HG03060 (cell line): ENCODE measurements around the gene NR2F1.
"Not testable (repeated sequence)": the region's sequence is repeated elsewhere in the genome, so short reads cannot be mapped to it uniquely, and the experiment has no call there.

Source experiments
- ATAC-seq: cut with Tn5 transposase; IDR thresholded peaks from one replicate; pipeline ENCODE4 v1.9.1; 2021; ENCODE audit warnings: low read depth, moderate number of reproducible peaks; ENCODE audit not compliant: unreplicated experiment

NR2F1 gene

DNA sequence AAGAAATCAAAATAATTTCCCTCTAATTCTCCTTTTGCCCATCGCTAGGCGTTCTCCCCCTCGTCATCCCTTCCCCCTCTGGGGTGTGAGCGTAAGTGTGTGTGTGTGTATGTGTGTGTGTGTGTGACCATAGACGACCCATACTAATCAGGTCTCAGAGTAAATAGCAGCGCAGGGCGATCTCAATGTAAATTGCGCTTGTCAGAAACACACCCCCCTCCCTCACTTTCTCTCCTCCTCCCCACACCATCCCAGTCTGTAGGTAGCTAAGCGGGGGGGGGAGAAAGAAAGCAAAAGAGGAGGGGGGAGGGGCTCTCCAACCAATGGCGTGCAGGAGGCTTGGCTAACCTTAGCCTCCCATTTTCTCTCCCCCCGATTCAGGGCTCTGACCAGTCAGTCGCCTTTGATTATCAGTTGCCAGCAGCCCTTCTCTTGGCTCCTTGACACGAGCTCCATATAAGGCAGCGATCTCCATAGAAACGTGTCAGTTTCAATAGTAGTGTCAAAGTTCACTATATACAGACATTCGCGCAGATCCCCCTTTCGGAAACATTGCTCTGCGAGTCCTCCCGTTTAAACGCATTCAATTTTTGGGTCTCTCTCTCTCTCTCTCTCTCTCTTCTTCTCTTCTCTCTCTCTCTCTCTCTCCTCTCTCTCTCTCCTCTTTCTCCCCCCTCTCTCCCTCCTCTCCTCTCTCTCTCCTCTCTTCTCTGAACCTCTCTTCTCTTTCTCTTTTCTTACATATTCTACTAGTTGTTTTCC lies at the start of gene NR2F1:
TSS of gene NR2F1 (plus strand) at position 546 of the 762 bp plus-strand sequence. CDS start 1,802 bp downstream, outside the sequence.
- ATAC-seq = no peak

DNA sequence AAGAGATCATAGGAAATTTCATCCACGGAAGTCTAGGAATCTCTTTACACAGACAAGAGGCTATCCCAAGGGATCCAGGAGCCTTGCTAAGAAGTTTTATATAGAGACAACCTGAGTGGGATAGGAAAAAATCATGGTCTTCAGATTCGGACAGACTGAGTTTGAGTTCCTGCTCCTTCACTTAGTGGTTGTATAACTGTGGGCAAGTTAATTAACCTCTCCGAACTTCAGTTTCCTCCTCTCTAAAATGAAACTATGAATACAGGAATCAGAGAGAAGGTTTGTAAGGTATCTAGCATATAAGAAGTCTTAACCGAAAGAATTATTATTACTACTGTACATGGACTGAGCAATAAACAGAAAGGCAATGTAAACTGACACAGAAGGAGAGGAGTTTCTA lies 37.1 kb upstream of the NR2F1 start:
- ATAC-seq = no peak

DNA sequence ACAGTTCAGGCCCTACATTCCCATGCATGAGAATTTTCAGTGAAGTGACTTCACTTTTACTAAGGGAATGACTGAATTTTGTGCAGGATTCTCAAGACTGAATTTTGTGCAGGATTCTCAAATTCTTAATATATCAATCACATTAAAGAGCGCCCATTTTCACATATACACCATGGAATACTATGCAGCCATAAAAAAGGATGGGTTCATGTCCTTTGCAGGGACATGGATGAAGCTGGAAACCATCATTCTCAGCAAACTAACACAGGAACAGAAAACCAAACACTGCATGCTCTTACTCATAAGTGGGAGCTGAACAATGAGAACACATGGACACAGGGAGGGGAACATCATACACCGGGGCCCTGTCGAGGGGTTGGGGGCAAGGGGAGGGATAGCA lies 33.4 kb upstream of the NR2F1 start:
- ATAC-seq = not testable (repeated sequence)

DNA sequence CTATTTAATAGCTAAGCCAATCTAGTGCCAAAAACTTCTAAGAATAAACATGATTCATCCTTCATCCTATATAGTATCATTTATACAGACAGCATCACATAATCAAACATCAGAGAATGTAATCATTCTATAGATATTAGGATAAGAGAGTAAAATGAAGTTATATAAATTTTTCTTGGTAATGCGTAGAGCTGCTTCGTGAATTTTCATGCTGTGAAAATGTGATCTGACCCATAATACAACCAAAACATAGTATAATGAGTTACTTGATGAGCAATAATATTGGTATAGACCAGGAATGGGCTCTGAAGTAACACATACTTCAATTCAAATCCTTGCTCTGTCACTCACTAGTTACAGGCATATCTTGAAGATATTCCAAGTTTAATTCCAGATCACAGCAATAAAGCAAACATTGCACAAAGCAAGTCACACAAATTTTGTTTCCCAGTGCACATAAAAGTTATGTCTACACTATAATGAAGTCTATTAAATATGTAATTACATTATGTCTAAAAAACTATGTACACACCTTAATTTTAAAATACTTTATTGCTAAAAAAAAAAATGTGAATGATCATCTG lies 25.9 kb upstream of the NR2F1 start:
- no peak for ATAC-seq

DNA sequence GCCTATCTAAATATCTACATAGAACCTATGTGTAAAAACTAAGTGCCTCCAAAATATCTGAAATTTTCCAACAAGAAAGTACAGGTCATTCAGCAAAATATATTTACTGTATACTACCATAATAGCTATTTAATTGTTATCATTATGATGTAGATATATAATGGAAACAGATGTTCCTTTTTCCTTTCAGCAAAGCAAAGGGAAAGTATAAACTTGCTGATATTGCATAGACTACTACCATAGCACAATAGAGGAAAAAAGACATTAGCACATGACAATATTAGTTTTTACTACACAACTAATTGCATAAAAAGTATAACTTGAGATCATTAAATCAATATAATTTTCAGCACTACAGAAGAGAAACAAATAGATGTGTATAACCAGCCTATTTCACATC lies 16.9 kb upstream of the NR2F1 start:
- no peak for ATAC-seq

DNA sequence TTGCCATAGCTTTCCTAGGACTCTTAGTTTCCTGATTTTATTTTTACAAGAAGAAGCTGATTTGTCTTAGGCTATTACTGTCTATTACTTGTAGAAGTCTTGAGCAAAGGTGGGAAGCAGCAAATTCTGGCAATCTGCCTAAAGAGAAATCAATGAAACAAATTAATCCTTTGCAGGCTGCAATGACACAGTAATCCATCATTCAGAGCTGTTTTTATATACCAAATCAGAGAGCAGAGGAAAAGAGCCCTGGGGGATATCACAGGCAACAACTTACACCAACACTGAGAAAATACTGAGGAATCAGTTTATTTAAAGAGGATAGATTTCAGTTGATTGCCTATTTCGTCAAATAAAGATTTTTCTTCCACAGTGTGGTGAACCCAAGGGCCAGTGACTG lies 15.6 kb upstream of the NR2F1 start:
- ATAC-seq = no peak

DNA sequence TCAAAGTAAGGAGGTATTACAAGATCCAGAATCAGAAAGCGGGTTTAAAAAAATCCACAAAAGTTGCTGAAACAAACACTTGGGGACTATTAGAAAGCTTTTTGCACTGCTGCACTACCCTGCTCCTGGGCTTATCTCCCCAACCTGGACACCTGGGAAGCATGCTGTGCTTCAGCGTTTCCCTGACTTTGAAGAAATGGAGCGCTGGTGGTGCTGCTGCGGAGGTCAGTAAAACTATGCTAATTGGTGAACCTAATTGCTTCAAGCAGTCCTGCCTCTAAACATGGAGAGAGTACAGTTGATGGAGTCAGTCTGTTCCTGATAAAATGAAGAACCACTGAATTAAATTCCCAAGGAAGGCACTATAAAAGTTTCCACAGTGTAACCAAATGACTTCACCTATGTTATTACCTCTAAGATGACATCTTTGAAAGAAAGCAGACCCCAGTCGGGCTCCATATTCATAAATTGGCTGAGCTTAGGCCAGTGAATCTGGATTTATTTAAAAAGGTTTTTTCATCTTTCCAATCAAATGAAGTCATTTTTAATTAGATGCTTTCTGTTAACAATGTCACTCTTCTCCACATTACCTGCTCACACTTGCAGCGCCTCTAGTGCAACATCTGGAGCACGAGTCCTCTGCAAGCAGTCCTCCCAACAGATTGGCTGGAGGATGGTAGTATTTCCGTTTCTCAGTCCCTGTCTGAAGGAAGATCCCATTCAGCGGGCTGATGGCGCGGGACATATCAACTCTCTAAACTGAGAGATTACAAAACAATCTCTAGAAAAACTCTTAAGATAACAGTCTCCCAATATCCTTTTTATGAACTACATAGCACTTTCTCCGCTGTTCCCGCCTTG lies 13.5 kb upstream of the NR2F1 start:
- no peak for ATAC-seq

DNA sequence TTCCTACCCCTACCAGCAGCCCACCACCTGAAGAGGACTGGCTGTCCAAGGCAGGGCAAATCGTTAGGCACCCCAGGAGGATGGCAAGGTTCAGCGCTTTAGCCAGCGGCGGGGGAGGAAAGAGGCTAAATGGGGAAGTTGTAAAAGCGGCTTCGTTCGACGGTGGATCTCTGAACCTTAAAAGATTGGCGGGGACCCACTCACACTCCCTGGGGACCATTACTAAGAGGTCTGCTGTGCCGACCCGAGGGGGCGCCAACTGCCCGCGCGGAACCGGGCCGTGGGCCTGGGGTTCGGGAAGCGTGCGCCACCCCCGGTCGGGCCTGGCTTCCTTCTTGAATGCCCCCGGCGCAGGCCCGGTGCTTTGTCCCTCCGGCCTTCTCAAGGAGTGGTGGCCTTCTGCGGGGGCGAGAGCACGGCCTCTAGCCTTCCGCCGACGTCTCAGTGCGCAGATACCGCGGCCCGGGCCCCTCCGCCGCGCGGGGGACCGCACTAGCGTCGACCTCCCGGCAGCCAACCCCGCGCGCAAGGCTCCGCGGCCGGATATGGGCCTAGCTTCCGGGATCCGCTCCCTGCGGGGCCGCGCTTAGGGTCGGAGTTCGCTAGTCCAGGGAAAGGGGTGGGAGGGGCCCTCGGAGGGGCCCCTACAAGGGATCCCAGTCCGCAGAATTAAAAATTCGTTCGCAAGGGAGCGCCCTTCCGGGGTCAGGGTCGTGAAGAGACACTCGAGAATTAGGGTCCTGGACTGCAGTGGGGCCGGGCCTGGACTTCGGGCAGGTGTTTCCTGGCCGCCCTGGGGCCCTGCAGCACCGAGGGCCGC lies 12.5 kb upstream of the NR2F1 start:
- no peak for ATAC-seq

DNA sequence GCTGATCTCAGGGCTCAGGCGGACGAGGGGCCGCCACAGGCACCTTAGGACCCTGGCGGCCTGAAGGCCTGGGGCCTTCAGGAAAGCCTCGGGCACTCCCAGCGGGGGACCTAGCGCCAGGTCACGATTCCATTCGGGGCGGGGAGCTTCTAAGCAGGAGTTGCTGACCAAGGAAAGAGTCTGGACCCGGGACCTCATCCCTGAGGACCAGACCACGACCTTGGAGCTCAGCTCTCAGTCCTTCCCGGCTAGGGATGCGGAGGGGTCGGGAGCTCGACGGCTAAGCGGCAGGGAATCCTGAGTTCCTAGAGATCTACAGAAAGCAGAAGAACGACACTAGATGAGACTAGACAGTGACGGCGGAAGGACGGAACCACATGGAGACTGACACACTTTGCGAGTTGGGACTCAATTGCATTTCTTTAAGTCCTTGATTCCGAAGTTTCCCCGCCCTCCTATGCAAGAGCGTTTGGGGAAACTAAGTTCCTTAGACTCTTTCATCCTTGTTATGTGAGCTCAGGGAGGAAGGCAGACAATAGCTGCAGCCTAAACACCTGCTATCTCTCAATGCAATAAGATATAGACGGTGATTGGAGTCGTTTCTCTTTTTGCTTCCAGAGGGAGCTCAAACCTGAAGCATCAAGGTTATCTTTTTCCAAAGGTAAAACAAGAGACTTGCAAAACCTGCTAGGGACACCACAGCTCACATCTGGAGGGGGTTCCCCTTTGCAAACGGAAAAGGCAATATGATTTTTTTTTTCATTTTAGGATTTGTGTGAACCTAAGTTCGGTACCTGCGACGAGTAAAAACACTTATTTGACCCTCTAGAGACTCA lies 11.7 kb upstream of the NR2F1 start:
- ATAC-seq = no peak

DNA sequence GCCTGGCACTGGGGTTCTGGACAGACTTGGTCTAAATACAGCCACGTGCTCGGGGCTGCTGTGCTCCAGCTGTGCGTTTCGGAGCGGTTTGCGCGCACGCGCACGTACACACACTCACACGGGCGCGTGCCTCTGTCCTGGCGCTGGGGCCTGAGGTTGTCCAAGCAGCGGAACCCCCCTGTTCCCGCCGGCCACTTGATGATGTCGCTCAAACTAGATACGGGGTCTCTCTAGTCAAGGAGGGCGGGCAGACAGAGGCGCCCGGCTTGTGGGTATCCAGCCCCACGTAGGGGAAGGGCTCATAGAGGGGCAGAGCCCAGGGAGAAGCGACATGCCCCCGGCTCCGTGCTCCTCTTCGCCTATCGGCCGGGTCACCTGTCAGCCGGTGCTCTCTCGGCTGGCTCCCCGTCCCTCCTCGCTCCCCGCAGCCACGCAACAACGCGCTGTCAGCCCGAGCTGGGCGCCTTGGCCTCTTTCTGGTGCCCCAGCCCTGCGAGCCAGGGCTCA lies 10.9 kb upstream of the NR2F1 start:
- no peak for ATAC-seq

DNA sequence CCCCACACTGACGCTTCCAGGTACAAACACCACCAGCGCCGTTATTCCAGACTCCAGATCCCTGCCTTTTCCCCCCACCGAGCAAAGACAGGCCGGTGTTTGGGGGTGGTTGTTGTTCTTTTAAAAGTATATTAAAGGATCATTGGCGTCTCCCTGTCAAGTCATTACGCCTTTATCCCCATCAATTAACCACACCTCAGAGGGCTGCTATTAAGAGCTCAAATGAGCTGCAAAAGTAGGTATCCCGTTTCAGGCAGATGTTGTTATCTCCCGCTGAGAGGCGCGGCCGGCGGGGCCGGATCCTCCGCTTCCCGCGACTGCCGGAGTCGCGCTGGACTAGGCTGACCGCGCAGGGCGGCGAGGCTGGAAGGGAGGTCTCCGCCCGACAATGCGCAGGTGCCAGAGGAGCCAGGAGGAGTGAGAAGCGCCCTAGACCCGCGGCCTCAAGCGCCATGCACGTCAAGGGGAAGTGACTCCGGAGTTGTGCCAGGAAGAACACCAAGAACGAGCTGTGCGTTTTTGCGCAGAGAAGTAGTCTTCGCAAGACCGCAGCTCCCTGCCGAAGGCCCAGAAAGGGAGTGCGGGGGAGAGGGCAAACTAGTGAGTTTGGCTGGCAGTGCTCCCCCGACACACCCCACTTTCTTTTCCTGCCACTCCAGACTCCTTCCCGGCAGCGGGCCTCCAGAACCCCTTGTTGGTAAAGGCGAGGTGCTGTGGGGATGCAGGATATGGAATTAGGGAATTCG lies 10.2 kb upstream of the NR2F1 start:
- no peak for ATAC-seq

DNA sequence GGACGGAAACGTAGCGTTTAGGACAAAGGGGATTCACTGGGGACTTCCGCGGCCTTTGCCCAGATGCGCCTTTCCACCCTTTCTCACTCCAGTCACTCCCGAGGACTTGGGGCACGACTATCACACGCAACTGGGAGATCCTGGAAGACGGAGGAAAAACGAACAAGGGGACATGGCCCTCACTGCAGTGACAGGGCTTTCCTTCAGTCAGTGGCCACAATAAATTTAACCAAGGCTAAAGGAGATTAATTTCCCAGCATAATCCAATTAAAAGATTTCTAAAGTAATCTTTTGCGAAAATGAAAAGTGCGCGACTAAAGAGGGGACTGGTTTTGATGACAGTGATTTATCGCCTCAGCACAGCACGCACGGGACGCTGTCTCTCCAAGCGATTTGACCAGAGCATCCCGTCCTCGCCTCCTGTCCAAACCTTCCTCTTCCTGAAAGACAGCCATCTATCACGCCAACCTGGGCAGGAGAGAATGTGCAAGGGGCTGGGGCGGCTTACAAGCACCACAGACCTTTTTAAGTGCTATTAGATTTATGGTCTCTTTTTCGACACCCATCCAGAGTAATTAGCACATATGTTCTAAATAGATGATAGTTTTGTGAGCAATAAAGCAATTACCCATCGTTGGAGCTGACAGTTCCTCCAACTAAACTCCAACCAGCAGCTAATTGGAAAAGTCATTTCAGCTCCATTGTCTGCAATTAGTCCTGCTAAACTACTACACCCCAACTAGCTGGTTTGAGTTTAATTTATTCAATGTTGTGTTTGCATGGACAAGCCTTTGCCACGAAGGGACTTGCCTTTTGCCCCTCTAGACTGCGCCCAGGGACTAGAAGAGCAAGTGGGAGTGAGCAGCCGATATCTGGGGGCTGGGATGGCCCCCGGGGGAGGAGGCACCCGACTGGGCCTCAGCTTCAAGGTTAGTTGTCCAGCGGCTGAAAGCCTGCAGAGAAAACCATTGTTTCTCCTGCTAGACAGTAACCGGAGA lies 9.4 kb upstream of the NR2F1 start:
- no peak for ATAC-seq

DNA sequence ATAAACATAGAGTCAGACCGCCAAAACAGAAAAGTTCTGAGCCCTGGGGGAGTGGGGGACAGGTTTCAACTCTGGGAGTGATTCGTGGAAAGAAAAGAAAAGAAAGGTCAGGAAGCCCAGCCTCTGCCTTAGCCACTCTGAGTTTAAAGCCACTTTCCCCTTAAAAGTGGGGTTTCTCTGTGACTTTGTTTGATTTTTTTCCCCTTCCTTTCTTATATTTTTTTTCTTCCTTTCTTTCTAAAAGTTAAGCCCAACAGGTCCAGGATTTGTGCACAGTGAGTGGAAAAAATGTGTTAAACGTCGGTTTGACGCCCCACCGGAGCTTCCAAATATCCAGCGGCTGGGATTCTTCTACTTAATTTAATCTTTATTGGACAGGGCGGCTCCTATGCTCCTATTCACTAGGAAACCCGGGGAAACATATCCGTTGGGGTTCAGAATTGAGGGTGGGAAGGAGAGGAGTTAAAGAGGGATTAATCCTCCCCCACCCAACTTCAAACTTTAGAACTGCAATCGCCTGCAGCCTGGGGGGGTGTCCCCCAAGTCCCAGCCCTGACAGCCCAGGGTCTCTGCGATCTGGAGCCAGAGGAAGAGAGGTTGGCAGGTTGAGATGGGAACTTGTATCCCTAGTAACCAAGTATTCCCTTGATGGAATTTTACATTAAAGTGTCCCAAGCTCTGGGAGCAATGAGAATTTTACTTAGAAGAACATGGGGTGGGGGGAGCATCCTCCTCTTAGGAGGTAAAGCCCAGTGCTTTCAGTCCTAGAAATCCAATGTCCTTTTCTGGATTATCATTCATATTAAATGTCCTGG lies 8.3 kb upstream of the NR2F1 start:
- ATAC-seq = no peak

DNA sequence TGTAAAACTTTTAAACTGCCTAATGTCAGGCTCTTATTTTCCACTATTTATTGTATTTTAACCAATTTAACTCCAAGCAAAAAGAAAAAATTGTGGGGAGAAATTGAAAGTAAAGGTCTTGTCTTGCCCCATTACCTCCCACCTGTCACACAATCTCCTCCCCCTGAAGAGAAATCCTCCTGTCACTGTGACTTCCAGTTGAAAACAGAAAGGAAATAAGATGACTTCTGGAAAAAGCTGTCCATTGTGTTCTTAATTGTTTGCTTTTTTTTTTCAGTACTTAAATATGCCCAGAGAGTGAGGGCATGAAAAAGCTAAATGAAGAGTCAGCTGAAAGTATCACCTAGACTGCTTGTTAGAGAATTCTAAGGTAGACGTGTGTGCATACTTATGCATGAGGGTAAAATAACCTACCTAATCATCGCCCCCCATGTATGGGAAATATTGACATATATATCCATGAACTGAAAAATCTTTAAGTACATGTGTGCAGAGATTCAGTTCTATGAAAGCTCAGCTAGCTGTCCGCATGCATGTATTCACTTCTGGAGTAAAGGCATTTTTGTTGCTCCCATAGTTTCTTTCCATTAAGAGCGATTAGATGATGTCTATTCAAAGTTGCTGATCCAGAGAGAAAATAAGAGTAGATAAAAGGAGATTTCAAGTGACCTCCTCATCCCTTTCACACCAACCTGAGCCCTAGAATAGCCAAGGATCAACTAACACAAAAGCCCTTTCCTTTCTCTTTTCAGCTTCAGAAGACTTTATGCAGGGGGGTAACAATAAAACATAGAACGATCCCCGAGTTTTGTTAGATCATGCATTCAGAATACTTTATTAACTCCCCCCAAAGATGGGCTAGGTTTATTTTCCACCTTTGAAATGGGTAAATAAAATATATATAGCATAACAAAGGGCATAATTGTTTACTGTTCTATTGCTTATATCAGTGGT lies 7.3 kb upstream of the NR2F1 start:
- ATAC-seq = no peak

DNA sequence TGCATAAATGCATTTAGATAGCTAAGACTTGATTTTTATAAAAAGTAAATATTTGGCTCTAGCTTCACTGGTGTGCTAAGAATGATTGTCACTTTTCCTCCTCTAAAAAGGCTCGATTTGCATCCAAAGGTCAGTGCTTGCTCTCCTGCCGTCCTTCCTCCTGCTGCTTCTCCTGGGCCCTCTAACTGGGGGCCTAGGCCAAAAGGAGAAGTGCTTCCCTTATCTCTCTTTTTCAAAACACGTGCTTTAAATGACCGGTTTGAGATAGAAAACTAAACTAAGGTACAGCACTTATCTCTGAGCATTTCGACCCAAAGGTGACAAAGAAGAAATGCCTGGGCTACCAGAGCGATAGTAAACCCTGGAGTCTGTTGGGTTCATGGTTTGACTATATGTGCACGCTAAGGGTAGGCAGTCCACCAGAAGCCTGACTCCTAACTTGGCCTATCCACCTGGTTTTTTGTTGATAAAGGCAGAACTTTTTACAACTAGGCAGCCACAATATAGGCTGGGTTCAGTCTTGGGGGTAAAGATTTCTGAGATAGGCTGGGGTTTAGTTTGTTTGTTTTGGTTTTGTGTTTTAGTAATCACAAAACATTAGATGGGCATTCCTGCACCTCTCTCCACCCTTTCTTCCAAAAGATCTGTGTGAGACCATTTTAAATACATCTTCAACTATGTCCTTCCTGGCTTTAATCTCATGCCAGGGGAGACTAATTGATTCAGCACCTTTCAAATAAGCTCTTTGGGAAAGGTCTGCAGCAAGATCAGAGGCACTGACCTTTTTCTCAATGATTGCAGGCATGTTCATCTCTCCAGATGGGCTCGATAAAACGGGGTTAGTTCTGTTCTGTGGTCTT lies 5.8 kb upstream of the NR2F1 start:
- ATAC-seq = no peak
